ENCODE results near the gene SCOC. TPM values are rescaled to one million over a fixed set of nuclear protein-coding genes. Genes with fewer than 3 reads are reported as not detected.

Gene SCOC
- polyA plus RNA-seq, 1 donor from 2014 or later, result 320 TPM

- H3K4me2 ChIP-seq (ENCODE audit: low read length), result no peak overlapping the region
- no peak for TF ChIP-seq MXI1 (conservative IDR thresholded peaks at IDR 0.05; ENCODE audit: poor library complexity, severe bottlenecking)
- TF ChIP-seq, protein P1, sequence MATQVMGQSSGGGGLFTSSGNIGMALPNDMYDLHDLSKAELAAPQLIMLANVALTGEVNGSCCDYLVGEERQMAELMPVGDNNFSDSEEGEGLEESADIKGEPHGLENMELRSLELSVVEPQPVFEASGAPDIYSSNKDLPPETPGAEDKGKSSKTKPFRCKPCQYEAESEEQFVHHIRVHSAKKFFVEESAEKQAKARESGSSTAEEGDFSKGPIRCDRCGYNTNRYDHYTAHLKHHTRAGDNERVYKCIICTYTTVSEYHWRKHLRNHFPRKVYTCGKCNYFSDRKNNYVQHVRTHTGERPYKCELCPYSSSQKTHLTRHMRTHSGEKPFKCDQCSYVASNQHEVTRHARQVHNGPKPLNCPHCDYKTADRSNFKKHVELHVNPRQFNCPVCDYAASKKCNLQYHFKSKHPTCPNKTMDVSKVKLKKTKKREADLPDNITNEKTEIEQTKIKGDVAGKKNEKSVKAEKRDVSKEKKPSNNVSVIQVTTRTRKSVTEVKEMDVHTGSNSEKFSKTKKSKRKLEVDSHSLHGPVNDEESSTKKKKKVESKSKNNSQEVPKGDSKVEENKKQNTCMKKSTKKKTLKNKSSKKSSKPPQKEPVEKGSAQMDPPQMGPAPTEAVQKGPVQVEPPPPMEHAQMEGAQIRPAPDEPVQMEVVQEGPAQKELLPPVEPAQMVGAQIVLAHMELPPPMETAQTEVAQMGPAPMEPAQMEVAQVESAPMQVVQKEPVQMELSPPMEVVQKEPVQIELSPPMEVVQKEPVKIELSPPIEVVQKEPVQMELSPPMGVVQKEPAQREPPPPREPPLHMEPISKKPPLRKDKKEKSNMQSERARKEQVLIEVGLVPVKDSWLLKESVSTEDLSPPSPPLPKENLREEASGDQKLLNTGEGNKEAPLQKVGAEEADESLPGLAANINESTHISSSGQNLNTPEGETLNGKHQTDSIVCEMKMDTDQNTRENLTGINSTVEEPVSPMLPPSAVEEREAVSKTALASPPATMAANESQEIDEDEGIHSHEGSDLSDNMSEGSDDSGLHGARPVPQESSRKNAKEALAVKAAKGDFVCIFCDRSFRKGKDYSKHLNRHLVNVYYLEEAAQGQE (IDR thresholded peaks at IDR 0.05; ENCODE audit: borderline replicate concordance), result no peak
- no peak overlapping the region for H3K27ac ChIP-seq (ENCODE audit: low read length)
These were observed 38.4 kb upstream of the SCOC start for GRCh38 chr4:140335076-140335475.

DNA sequence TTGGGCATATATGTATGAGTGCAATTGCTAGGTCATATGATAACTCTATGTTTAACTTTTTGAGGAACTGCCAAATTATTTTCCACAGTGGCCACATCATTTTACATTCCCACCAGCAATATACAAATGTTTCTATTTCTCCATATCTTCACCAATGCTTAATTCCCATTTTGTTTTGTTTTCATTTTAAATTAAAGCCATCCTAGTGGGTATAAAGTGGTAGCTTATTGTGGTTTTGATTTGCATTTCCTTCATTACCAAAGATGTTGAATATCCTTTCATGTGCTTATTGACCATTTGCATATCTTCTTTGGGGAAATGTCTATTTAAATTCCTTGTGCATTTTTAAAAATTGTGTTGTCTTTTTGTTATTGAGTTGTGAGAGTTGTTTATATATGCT lies 36.7 kb upstream of the SCOC start:
- H3K9me3 ChIP-seq (ENCODE audit: low read length), result no peaks in the 10 kb centered on the region
- H3K9ac ChIP-seq (ENCODE audit: low read length), result no peak overlapping the region
- no peaks in the 10 kb centered on the region for H4K20me1 ChIP-seq (ENCODE audit: insufficient read depth)
- no peaks in the 10 kb centered on the region for H3K27me3 ChIP-seq (ENCODE audit: insufficient read depth, low read depth, low read length)
- H3K9me2 ChIP-seq (ENCODE audit: insufficient read depth, low read length), result no peaks in the 10 kb centered on the region
- H3K36me3 ChIP-seq (ENCODE audit: insufficient read depth, low read length), result no peaks in the 10 kb centered on the region
- no peak overlapping the region for H3K27ac ChIP-seq (ENCODE audit: low read length)
- no peaks in the 10 kb centered on the region for H3K79me2 ChIP-seq (replicated peaks; ENCODE audit: insufficient read depth, low read length)
- no peak overlapping the region for H2AFZ ChIP-seq (ENCODE audit: low read depth, low read length)
- no peak for TF ChIP-seq EP300 (conservative IDR thresholded peaks at IDR 0.05; ENCODE audit: poor library complexity, severe bottlenecking)
- no peak overlapping the region for H3K4me3 ChIP-seq (ENCODE audit: low read length)
- H3K4me2 ChIP-seq (ENCODE audit: low read length), result no peak overlapping the region
- H3F3A ChIP-seq (ENCODE audit: insufficient read depth, low read length, poor library complexity, severe bottlenecking), result no peaks in the 10 kb centered on the region

More at GRCh38 chr4:140335076-140335475, 38.4 kb upstream of the SCOC start:
- Histone ChIP-seq H3F3A (ENCODE audit: insufficient read depth, low read length, poor library complexity, severe bottlenecking) (no peaks in the 10 kb centered on the region), H3K79me2 (replicated peaks; ENCODE audit: insufficient read depth, low read length) (no peaks in the 10 kb centered on the region), H3K9ac (ENCODE audit: low read length) (no peak overlapping the region), H3K4me3 (ENCODE audit: low read length) (no peak overlapping the region), H3K36me3 (ENCODE audit: insufficient read depth, low read length) (no peaks in the 10 kb centered on the region), H3K27me3 (ENCODE audit: insufficient read depth, low read depth, low read length) (no peaks in the 10 kb centered on the region), H3K9me3 (ENCODE audit: low read length) (no peaks in the 10 kb centered on the region), H4K20me1 (ENCODE audit: insufficient read depth) (no peaks in the 10 kb centered on the region), H2AFZ (ENCODE audit: low read depth, low read length) (no peak overlapping the region), H3K9me2 (ENCODE audit: insufficient read depth, low read length) (no peaks in the 10 kb centered on the region)

DNA sequence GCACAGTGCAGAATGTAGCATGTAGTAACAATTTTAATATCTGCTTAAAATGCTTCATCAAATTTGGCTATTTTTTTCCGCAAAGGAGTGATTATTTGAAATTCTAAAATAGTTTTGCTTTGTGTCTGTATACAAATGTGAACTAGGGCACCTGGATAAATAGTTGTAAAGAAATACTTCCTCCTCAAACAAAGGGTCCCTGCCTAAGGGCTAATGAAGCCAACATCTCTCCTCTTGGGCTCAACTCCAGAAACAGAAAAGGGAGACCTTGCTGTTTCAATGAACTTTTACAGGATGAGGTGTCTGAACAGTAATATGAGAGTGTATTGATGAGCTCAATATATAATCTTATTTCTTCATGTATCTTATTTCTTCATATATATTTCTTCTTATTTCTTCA lies 30.8 kb upstream of the SCOC start:
- no peak overlapping the region for H2AFZ ChIP-seq (ENCODE audit: low read depth, low read length)
- no peak for TF ChIP-seq EZH2 (IDR thresholded peaks at IDR 0.05; ENCODE audit: borderline replicate concordance, insufficient read depth, low read length, poor library complexity, severe bottlenecking)
- TF ChIP-seq, protein P1 (IDR thresholded peaks at IDR 0.05; ENCODE audit: borderline replicate concordance), result no peak
- TF ChIP-seq POLR2AphosphoS5 (IDR thresholded peaks at IDR 0.05), result no peak
- TF ChIP-seq EP300 (conservative IDR thresholded peaks at IDR 0.05; ENCODE audit: poor library complexity, severe bottlenecking), result no peak
- TF ChIP-seq CTCF (IDR thresholded peaks at IDR 0.05; ENCODE audit: poor library complexity, severe bottlenecking), result no peak
- no peak for TF ChIP-seq TAF1 (IDR thresholded peaks at IDR 0.05; ENCODE audit: low read depth)
- TF ChIP-seq MXI1 (conservative IDR thresholded peaks at IDR 0.05; ENCODE audit: poor library complexity, severe bottlenecking), result no peak
- TF ChIP-seq RAD21 (conservative IDR thresholded peaks at IDR 0.05), result no peak
- no peak for TF ChIP-seq SMC3 (conservative IDR thresholded peaks at IDR 0.05; ENCODE audit: poor library complexity)
- H3K9me3 ChIP-seq (ENCODE audit: low read length), result no peaks in the 10 kb centered on the region
- H3K9me2 ChIP-seq (ENCODE audit: insufficient read depth, low read length), result no peaks in the 10 kb centered on the region
- H3K36me3 ChIP-seq (ENCODE audit: insufficient read depth, low read length), result no peaks in the 10 kb centered on the region
- no peak overlapping the region for H3K9ac ChIP-seq (ENCODE audit: low read length)
- no peaks in the 10 kb centered on the region for H3K79me2 ChIP-seq (replicated peaks; ENCODE audit: insufficient read depth, low read length)
- no peak overlapping the region for H3K27ac ChIP-seq (ENCODE audit: low read length)
- H3F3A ChIP-seq (ENCODE audit: insufficient read depth, low read length, poor library complexity, severe bottlenecking), result no peaks in the 10 kb centered on the region
- H3K27me3 ChIP-seq (ENCODE audit: insufficient read depth, low read depth, low read length), result no peaks in the 10 kb centered on the region
- H3K4me3 ChIP-seq (ENCODE audit: low read length), result no peak overlapping the region
- no peaks in the 10 kb centered on the region for H4K20me1 ChIP-seq (ENCODE audit: insufficient read depth)
- H3K4me2 ChIP-seq (ENCODE audit: low read length), result no peak overlapping the region
